ENCODE results near the gene SAMD9L. TPM values are rescaled to one million over a fixed set of nuclear protein-coding genes. Genes with fewer than 3 reads are reported as not detected.

SAMD9L gene
- total and polyA plus RNA-seq, 4 donors = 2.2 to 5.2 (median 3.8) TPM

- no peaks in the 10 kb centered on the region for H3K36me3 ChIP-seq (ENCODE audit: control insufficient read depth in 4 of 4, insufficient read depth in 3 of 4, low read depth in 1 of 4, low read length in 3 of 4)
- TF ChIP-seq YY1 (IDR thresholded peaks at IDR 0.05) = no peak
- no peak for TF ChIP-seq SP1 (IDR thresholded peaks at IDR 0.05)
- TF ChIP-seq GABPA (IDR thresholded peaks at IDR 0.05 in 1 of 2, conservative IDR thresholded peaks at IDR 0.05 in 1 of 2) = no peak
- TF ChIP-seq FOXA2 (IDR thresholded peaks at IDR 0.05) = no peak
- TF ChIP-seq NR2F2 (IDR thresholded peaks at IDR 0.05) = no peak
- TF ChIP-seq HNF4A (conservative IDR thresholded peaks at IDR 0.05) = no peak
- TF ChIP-seq RXRA (IDR thresholded peaks at IDR 0.05) = no peak
- TF ChIP-seq TAF1 (conservative IDR thresholded peaks at IDR 0.05) = no peak
- no peak for TF ChIP-seq REST (IDR thresholded peaks at IDR 0.05)
- no peak for TF ChIP-seq ZBTB33 (IDR thresholded peaks at IDR 0.05)
- no peak for TF ChIP-seq CTCF (IDR thresholded peaks at IDR 0.05; ENCODE audit: low read depth, low read length, missing input control)
- no peak for TF ChIP-seq JUND (IDR thresholded peaks at IDR 0.05)
- TF ChIP-seq RAD21 (IDR thresholded peaks at IDR 0.05) = no peak
- no peak for TF ChIP-seq FOXA1 (IDR thresholded peaks at IDR 0.05)
- no peak for TF ChIP-seq EGR1 (IDR thresholded peaks at IDR 0.05; ENCODE audit: low read depth in 2 of 2)
- no peak for TF ChIP-seq HNF4G (IDR thresholded peaks at IDR 0.05)
- TF ChIP-seq MAX (IDR thresholded peaks at IDR 0.05) = no peak
- no peak for TF ChIP-seq ATF3 (IDR thresholded peaks at IDR 0.05)
- H3K9me3 ChIP-seq (ENCODE audit: control insufficient read depth in 4 of 4, low read length in 3 of 4) = peaks cover 0 to 5% (median 0%) of the 10 kb centered on the region in 4 donors
- no peak overlapping the region for H3K27ac ChIP-seq (ENCODE audit: low read depth in 1 of 2, low read length in 2 of 2)
- no peak for DNase-seq (ENCODE audit: low spot score)
- no peak overlapping the region for H3K4me3 ChIP-seq (ENCODE audit: low read depth in 1 of 3, low read length in 3 of 3)
- 90% methylated on average over 2 of the region's 2 CpGs for WGBS
- H3K4me1 ChIP-seq (ENCODE audit: control insufficient read depth in 4 of 4, insufficient read depth in 4 of 4, low read length in 3 of 4) = no peaks in the 10 kb centered on the region
- H3K9ac ChIP-seq (ENCODE audit: low read depth in 1 of 2, low read length in 2 of 2) = no peak overlapping the region
- H3K27me3 ChIP-seq (ENCODE audit: control insufficient read depth in 4 of 4, insufficient read depth in 4 of 4, low read length in 3 of 4) = peaks cover 0 to 10% (median 0%) of the 10 kb centered on the region in 4 donors
Observed at GRCh38 chr7:93164766-93165165, 16.6 kb upstream of the SAMD9L start.
